Tibial nerve (tissue), 4 donors: ENCODE results near the gene STK16.
"Not testable (repeated sequence)": the region's sequence is repeated elsewhere in the genome, so short reads cannot be mapped to it uniquely, and the experiment has no call there.

Experiments used
- CTCF ChIP-seq, 5 experiments: fragments of 200-600 bp in 3 of 5; fragments of 450-650 bp in 2 of 5; sonication (generic) in 3 of 5; IDR thresholded peaks; one replicate each; pipeline ENCODE4 v1.5.1; 2016 to 2019; ENCODE audit warnings: antibody characterized with exemption in 5 of 5, mild to moderate bottlenecking in 3 of 5, moderate library complexity in 2 of 5
- EP300 ChIP-seq, 2 donors: sonication (generic); formaldehyde crosslinking; IDR thresholded peaks; one replicate each; pipeline ENCODE4 v1.6.1; 2017; ENCODE audit warnings: antibody characterized with exemption in 2 of 2, mild to moderate bottlenecking in 1 of 2
- POLR2A ChIP-seq, 2 donors: fragments of 450-650 bp; IDR thresholded peaks; one replicate each; pipeline ENCODE4 v1.6.1; 2017; ENCODE audit warnings: antibody characterized with exemption in 2 of 2, mild to moderate bottlenecking in 2 of 2, moderate library complexity in 2 of 2

- not testable (repeated sequence) for TF ChIP-seq CTCF, POLR2A, EP300 (IDR thresholded peaks at IDR 0.05)
Measured at GRCh38 chr2:219287116-219287440, 41.8 kb downstream of the STK16 start.
